Dendritic cell treated with granulocyte-macrophage colony-stimulating factor and Interleukin-4, amounts not matched to agents 40 ng/mL and 50 ng/mL, for 4 days (primary cell): ENCODE data around the gene CUBN.
"Not testable (repeated sequence)": the region's sequence is repeated elsewhere in the genome, so short reads cannot be mapped to it uniquely, and the experiment has no call there.

Source experiments
- H3K27ac Mint-ChIP-seq: one replicate; pipeline ENCODE4 v1.8.0; 2022; ENCODE audit warnings: mild to moderate bottlenecking, mixed read lengths
- H3K27me3 Mint-ChIP-seq: one replicate; pipeline ENCODE4 v1.8.0; 2022; ENCODE audit warnings: mild to moderate bottlenecking, mixed read lengths
- H3K36me3 Mint-ChIP-seq: one replicate; pipeline ENCODE4 v1.8.0; 2022; ENCODE audit warnings: low read depth, mixed read lengths
- H3K4me1 Mint-ChIP-seq: one replicate; pipeline ENCODE4 v1.8.0; 2022; ENCODE audit warnings: low read depth, mixed read lengths
- H3K4me3 Mint-ChIP-seq: one replicate; pipeline ENCODE4 v1.8.0; 2022; ENCODE audit warnings: mild to moderate bottlenecking, moderate library complexity, mixed read lengths
- H3K9me3 Mint-ChIP-seq: one replicate; pipeline ENCODE4 v1.8.0; 2022; ENCODE audit warnings: mixed read lengths
- intact Hi-C: fragments of 100-400 bp; cut with micrococcal nuclease; formaldehyde crosslinking; loops from one replicate; pipeline ENCODE4 v1.15.0; 2022

The CUBN gene

DNA sequence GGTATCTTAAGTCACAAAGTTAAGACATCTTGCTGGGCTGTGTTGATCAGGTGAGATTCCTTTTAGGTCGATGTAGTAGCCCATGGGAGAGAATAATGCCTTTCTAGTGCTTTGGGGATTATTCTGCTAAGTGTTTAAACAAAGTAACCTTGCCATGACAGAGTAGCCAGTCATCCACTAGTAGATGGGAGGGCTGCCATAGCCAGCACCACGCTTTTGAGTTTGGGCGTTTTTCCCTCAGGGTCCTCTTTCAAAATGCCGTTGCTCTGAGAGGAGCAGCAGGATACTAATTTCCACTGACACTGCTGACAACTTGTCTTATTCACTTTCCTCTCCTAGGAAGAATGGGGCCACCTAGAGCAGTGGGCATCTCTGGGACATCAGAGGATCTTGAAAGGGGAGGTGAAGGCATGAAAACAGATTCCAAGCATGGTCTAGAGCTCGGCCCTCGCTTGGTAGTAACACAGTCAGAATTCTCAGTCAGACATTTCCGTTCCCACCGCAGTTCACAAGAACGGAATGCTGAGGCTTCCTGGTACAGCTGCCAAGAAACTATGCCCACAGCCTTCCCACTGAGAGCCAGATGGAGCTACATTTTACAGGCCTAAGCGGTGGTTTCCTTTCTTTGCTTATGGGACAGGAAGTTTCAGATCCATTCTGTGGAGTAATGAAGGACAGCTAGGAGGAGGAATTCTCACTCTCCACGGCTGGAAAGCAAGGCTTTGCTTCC is 297.1 kb downstream of the CUBN start:
- no peak overlapping the region for H3K27ac Mint-ChIP-seq
- peaks cover 4% of the 10 kb centered on the region for H3K27me3 Mint-ChIP-seq
- no peak overlapping the region for H3K4me3 Mint-ChIP-seq
- intact Hi-C loops, result no loop called here
- H3K9me3 Mint-ChIP-seq, result no peaks in the 10 kb centered on the region
- no peaks in the 10 kb centered on the region for H3K36me3 Mint-ChIP-seq
- peaks cover 8% of the 10 kb centered on the region for H3K4me1 Mint-ChIP-seq

DNA sequence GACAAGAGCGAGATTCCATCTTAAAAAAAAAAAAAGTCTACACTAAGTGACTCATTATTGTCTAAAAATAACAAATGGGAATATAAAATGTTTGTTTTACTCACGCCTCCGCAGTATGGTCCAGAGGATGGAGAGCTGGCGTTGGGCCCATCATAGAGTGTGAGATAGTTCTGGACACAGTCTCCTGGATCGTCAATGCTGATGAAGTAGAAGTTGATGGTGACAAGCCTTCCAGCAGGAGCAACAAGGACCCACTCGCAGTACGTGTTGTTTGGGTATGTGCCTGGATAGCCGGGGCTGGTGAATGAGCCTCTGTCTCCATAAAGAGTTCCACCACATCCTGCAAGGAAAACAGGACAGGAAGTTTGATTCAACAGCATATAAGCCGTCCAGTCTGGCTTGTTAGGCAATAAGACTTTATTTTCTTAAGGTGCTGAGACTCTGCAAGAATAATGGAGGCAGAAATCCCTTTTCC is 300.9 kb downstream of the CUBN start:
- Mint-ChIP-seq H3K36me3 (no peaks in the 10 kb centered on the region), H3K4me1 (peaks cover 8% of the 10 kb centered on the region), H3K27me3 (peaks cover 6% of the 10 kb centered on the region), H3K27ac (no peak overlapping the region), H3K4me3 (no peak overlapping the region), H3K9me3 (no peaks in the 10 kb centered on the region)
- intact Hi-C loops, result loop anchor here (1.0 kb wide), 1 partner anchor 429 kb away; no protein-coding TSS in a partner anchor

DNA sequence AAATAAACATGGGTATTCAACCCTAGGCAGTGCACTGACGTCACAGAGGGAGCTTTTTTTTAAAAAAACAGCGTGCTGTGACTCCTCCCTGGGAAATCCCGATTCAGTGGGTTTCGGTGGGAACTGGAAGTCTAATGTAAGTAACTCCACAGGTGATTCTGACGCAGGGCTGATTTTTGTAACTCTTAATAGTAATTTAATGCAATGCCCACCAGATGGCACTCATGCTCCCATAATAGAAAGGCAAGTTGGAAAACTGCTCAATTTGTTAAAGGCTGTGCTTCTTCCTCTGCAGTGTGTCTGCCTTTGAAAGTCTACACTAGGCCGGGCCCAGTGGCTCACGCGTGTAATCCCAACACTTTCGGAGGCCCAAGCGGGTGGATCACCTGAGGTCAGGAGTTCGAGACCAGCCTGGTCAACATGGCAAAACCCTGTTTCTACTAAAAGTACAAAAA is 301.5 kb downstream of the CUBN start:
- peaks cover 8% of the 10 kb centered on the region for H3K4me1 Mint-ChIP-seq
- peaks cover 6% of the 10 kb centered on the region for H3K27me3 Mint-ChIP-seq
- no peak overlapping the region for H3K4me3 Mint-ChIP-seq
- peaks cover 4% of the 10 kb centered on the region for H3K9me3 Mint-ChIP-seq
- intact Hi-C loops, result loop anchor here (1.0 kb wide), 1 partner anchor 429 kb away; no protein-coding TSS in a partner anchor
- no peak overlapping the region for H3K27ac Mint-ChIP-seq
- no peaks in the 10 kb centered on the region for H3K36me3 Mint-ChIP-seq

DNA sequence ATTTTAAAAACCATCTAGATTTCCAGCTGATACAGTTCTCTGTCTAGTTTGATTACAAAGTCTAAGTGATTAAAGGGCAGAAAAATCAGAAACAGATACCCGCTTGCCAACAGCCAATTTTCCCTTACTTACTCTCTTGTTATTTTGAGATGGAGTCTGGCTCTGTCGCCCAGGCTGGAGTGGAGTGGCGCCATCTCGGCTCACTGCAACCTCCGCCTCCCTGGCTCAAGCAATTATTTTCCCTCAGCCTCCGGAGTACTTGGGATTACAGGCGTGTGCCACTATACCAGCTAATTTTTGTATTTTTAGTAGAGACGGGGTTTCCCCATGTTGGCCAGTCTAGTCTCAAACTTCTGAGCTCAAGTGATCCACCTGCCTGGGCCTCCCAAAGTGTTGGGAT is 302.1 kb downstream of the CUBN start:
- H3K36me3 Mint-ChIP-seq, intact Hi-C loops, H3K4me1 Mint-ChIP-seq, H3K27me3 Mint-ChIP-seq, H3K4me3 Mint-ChIP-seq, H3K27ac Mint-ChIP-seq: not testable (repeated sequence)
- peaks cover 10% of the 10 kb centered on the region for H3K9me3 Mint-ChIP-seq

DNA sequence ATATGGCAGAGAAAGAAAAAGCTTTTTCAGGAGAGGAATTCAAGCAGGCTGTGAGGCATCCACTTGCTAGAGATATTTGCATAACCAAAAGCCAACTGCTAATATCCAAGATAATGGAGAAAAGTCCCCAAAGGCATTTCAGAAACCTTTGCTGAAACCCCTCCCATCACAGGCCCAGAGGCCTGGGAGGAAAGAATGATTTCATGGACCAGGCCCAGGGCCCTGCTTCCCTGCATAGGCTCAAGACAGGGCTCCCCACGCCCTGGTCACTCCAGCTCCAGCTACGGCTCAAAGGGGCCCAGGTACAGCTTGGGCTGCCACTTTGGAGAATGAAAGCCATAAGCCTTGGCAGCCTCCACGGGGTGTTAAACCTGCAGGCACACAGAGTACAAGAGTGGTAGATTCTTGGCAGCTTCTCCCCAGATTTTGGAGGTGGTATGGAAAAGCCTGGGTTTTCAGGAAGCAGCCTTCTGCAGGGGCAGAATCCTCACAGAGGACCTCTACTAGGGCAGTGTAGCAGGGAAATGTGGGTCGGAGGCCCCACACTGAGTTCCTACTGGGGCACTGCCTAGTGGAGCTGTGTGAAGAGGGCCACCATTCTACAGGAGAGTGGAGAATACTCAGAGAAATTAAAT is 306.8 kb downstream of the CUBN start:
- H3K4me1 Mint-ChIP-seq, result peaks cover 29% of the 10 kb centered on the region
- peaks cover 2% of the 10 kb centered on the region for H3K27me3 Mint-ChIP-seq
- peaks cover 8% of the 10 kb centered on the region for H3K36me3 Mint-ChIP-seq
- H3K4me3 Mint-ChIP-seq, result no peak overlapping the region
- intact Hi-C loops, result no loop called here
- peaks cover 20% of the 10 kb centered on the region for H3K9me3 Mint-ChIP-seq
- H3K27ac Mint-ChIP-seq, result no peak overlapping the region

DNA sequence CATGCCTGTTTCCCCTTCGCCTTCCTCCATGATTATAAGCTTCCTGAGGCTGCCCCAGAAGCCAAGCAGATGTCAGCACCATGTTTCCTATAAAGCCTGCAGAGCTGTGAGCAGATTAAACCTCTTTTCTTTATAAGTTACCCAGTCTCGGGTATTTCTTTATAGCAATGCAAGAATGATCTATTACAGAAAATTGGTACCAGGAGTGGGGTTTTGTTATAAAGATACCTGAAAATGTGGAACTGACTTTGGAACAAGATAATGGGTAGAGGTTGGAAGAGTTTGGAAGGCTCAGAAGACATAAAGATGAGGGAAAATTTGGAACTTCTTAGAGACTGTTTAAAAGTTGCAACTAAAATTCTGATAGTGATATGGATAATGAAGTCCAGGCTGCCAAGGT is 307.6 kb downstream of the CUBN start:
- intact Hi-C loops, result no loop called here
- peaks cover 31% of the 10 kb centered on the region for H3K4me1 Mint-ChIP-seq
- H3K36me3 Mint-ChIP-seq, result peaks cover 10% of the 10 kb centered on the region
- H3K27me3 Mint-ChIP-seq, result peaks cover 2% of the 10 kb centered on the region
- no peak overlapping the region for H3K4me3 Mint-ChIP-seq
- peaks cover 20% of the 10 kb centered on the region for H3K9me3 Mint-ChIP-seq
- no peak overlapping the region for H3K27ac Mint-ChIP-seq

DNA sequence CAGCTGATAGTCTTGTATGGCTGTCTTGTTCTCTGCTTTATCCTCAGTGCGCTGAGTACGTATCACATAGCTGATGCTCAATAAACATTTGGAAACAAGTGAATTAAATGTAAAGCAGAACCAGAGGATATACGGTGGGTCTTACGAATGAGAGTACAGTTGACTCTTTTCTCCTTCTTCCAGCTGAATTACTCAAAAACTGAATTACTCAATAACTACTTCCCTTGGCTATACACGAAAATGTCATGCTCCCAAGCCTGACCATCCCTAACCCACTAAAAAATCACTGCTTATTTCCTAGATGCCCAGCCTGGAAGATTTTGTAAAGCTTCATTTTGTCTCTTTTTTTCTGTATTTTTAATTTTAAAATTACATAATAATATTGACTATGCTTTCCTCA is 309.2 kb downstream of the CUBN start:
- intact Hi-C loops, result no loop called here
- Mint-ChIP-seq H3K9me3 (peaks cover 20% of the 10 kb centered on the region), H3K36me3 (peaks cover 18% of the 10 kb centered on the region), H3K4me3 (no peak overlapping the region), H3K27ac (no peak overlapping the region), H3K27me3 (peaks cover 2% of the 10 kb centered on the region), H3K4me1 (peaks cover 42% of the 10 kb centered on the region)

DNA sequence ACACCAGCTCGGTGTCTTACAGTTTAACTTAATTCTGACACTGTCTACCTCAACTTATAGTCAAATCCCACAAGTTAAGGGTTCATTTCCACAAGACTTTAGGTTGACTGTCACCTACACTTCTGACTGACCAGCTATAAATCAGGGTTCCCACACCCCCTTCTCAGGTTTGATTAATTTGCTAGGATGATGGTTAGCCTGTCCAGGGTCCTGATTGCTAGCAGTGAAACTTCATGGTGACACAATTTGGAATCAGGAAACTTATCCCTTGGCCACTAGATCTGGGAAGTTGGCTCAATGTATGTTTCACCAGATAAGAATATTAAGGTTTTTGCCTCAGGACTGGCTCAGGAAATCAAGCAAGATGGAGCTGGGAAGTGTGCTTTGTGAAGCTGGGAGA is 309.6 kb downstream of the CUBN start:
- Mint-ChIP-seq H3K27me3 (peaks cover 2% of the 10 kb centered on the region), H3K36me3 (peaks cover 22% of the 10 kb centered on the region), H3K4me3 (no peak overlapping the region), H3K27ac (no peak overlapping the region), H3K9me3 (peaks cover 20% of the 10 kb centered on the region), H3K4me1 (peaks cover 46% of the 10 kb centered on the region)
- intact Hi-C loops, result no loop called here

DNA sequence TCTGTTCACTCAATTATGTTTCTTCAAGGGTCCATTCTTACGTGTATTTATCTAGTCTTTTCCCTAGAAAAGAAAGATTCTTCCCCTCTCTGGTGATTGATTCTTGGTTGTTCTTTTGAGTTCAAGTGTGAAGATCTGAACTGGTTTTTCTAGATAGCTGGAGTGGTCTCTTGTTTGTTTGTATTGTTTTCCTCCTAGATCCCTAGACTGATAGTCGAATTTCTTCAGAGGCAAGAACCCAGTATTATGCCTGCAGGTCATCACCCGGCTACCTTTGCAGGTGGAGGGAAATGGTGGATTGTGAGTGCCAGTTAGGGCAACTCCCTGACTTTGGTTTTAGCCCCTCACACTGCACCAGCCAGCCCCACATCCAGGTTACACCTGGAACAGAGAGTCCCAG is 310.2 kb downstream of the CUBN start:
- intact Hi-C loops, result loop anchor here (10.0 kb wide), 1 partner anchor 1835 kb away; the partner anchor contains the start of genes ARL5B and NSUN6
- Mint-ChIP-seq H3K9me3 (peaks cover 20% of the 10 kb centered on the region), H3K4me3 (no peak overlapping the region), H3K27me3 (no peaks in the 10 kb centered on the region), H3K36me3 (peaks cover 23% of the 10 kb centered on the region), H3K4me1 (peaks cover 52% of the 10 kb centered on the region), H3K27ac (no peak overlapping the region)

DNA sequence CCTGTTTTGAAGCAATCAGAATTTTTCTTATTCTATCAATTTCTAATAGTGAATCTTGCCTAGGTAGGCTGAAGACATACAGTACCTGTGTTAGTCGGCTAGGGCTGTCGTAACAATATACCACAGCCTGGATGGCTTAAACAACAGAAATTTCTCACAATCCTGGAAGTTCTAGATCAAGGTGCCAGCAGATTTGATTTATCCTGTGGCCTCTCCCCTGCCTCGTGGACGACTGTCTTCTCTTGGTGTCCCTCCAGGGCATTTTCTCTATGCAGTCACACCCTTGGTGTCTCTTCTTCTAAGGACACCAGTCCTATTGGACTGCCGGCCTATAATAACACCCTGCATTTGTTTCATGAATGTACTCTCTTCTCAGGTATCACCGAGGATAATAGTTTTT is 310.6 kb downstream of the CUBN start:
- H3K4me1 Mint-ChIP-seq, result peaks cover 56% of the 10 kb centered on the region
- peaks cover 23% of the 10 kb centered on the region for H3K36me3 Mint-ChIP-seq
- H3K27ac Mint-ChIP-seq, result no peak overlapping the region
- no peaks in the 10 kb centered on the region for H3K27me3 Mint-ChIP-seq
- no peak overlapping the region for H3K4me3 Mint-ChIP-seq
- peaks cover 20% of the 10 kb centered on the region for H3K9me3 Mint-ChIP-seq
- intact Hi-C loops, result loop anchor here (10.0 kb wide), 1 partner anchor 1836 kb away; the partner anchor contains the start of genes ARL5B and NSUN6

DNA sequence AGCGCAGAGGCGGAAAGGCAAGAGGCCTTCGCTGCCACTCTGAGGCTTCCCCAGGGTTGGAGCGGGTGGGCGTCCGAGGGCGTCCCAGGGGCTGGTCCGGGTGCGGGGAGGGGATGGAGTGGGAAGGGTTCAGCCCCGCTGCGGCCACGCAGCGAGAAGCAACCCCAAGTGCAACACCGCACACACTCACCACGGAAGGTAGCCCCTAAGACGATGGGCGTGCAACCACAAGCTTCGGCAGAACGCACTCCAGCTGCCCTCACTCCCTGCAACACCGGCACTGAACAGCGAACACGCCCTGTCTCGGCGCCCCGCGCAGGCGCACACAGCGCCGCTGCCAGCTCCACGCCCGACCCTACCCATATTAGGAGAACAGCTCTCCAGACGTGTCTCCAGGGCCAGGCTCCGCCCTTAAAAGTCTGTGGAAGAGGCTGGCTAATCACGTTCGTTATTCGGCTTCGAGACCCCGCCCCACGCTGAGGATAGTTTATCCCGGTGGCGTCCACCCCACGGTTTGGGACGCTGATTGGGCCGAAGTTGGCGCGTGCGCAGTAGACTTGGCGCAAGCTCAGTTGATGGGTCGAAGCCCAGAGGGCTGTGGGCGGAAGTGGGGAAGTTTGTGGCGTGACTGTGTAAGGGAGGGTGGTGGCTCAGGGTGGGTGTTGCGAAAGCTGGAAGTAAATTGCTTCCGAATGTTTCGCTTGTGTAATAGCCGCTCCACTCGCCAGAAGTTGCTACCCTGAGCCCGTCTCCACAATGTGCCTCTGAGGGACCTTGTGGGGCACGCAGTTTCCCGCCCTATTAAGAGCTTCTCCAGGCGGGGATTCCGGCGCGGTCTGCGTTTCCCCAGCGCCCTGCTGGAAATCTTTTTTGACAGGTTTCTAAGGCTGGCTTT is 312.2 kb downstream of the CUBN start, which contains the start of gene RSU1:
Gene RSU1, minus strand, starts transcription at position 300 of the 895 bp plus-strand sequence. CDS start 343 bp downstream, outside the sequence.
- intact Hi-C loops, result loop anchor here (1.0 to 10.0 kb wide), 2 partner anchors 381 to 1837 kb away; partner anchors contain the start of genes ARL5B and NSUN6
- Mint-ChIP-seq H3K4me1 (peaks cover 67% of the 10 kb centered on the region), H3K4me3 (peak within 1 kb of the TSS; percentile 84), H3K27ac (peak within 1 kb of the TSS; percentile 83), H3K9me3 (peaks cover 8% of the 10 kb centered on the region), H3K27me3 (no peaks in the 10 kb centered on the region), H3K36me3 (peaks cover 24% of the 10 kb centered on the region)

DNA sequence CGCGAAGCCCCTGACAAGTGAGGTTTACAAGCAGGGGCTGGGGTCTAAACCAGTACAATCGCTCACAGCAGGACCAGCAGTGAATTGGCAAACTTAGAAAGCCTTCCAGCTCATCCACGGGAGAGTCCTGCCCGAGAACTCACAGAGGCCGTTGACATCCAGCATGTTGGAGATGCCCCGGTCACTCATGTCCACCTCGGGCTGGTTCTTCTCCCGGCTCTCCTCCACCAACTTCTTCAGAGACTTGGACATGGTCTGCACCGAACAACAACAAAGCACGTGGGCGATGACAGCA is 312.8 kb downstream of the CUBN start:
- Mint-ChIP-seq H3K4me1 (peaks cover 71% of the 10 kb centered on the region), H3K27me3 (no peaks in the 10 kb centered on the region)

DNA sequence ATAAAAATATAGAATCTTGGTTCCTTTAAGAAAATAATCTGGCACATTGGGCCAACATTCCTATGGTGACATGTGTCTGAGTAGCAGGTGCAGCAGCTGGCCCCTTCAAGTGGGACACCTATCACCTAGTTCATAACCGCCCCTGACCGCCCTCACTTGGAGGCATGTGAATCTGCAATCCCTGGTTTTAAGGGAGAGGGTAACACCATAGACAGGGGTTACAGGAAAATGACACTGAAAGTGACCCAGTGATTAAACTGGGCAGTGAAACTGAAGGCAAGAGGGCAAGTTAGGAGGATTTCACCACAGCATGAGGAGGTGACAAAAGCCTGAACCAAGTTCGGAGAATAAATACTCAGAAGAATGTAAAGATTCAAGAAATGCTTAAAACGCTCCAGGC is 313.4 kb downstream of the CUBN start:
- intact Hi-C loops, result loop anchor here (10.0 kb wide), 1 partner anchor 1839 kb away; the partner anchor contains the start of genes ARL5B and NSUN6
- peaks cover 30% of the 10 kb centered on the region for H3K36me3 Mint-ChIP-seq
- peak overlapping the region; percentile 84 for H3K4me3 Mint-ChIP-seq
- H3K27ac Mint-ChIP-seq, result peak overlapping the region; percentile 83
- H3K4me1 Mint-ChIP-seq, result peaks cover 74% of the 10 kb centered on the region
- no peaks in the 10 kb centered on the region for H3K27me3 Mint-ChIP-seq
- H3K9me3 Mint-ChIP-seq, result no peaks in the 10 kb centered on the region

More for the DNA sequence above, 312.8 kb downstream of the CUBN start:
- Mint-ChIP-seq H3K9me3 (peaks cover 2% of the 10 kb centered on the region), H3K27ac (peak overlapping the region; percentile 83), H3K4me3 (peak overlapping the region; percentile 84), H3K36me3 (peaks cover 24% of the 10 kb centered on the region)
- intact Hi-C loops, result loop anchor here (1.0 to 10.0 kb wide), 2 partner anchors 380 to 1838 kb away; partner anchors contain the start of genes ARL5B and NSUN6
